ENCODE data around the gene LMF1. TPM values are rescaled to one million over a fixed set of nuclear protein-coding genes. Genes with fewer than 3 reads are reported as not detected.

The LMF1 gene
- total RNA-seq, 4 donors from 2014 or later: 23.2 to 97.8 (median 89.1) TPM

DNA sequence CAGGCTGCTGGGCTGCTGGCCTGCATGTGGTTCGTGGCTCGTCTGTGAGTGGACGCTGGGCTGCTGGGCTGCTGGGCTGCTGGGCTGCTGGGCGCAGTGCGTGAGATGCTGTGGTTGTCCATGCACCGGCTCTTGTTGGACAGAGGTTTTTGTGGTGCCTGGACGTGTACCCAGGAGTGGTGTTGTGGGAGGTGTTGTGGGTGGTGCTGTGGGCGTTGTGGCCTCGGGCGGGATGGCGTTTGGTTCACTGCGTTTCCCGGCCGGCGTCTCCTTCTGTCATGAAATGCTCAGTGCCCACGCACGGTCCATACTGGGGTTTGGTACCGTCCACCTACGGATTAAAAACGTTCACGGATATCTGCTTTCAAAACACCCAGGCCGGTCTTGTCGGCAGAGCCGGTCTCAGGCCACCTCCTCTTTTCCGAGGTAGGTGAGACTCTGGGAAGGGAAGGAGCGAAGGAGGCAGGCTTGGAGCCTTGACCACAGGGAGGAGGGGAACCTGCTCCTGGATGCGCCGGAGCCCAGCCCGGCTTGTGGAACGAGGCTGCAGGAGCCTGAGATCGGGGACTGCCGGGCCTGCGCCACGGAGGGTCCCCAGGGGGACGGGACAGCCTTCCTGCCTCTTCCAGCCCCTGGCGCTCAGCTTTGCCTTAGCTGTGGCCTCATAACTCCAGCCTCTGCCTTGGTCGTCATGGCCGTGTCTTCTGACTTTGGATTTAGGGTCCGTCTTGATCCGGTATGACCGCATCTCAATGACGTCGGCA, 140.5 kb downstream of the LMF1 start:
- intact Hi-C loops (cut with DNase I): no loop called here
- H3K4me3 ChIP-seq (replicated peaks in 1 of 3): no peak overlapping the region
- no peak for DNase-seq
- no peaks in the 10 kb centered on the region for H3K9me3 ChIP-seq
- WGBS, 2 donors: 85 to 87% methylated on average over 37 to 38 of the region's 43 CpGs
- TF ChIP-seq POLR2A (IDR thresholded peaks at IDR 0.05): no peak
- TF ChIP-seq, protein P1, sequence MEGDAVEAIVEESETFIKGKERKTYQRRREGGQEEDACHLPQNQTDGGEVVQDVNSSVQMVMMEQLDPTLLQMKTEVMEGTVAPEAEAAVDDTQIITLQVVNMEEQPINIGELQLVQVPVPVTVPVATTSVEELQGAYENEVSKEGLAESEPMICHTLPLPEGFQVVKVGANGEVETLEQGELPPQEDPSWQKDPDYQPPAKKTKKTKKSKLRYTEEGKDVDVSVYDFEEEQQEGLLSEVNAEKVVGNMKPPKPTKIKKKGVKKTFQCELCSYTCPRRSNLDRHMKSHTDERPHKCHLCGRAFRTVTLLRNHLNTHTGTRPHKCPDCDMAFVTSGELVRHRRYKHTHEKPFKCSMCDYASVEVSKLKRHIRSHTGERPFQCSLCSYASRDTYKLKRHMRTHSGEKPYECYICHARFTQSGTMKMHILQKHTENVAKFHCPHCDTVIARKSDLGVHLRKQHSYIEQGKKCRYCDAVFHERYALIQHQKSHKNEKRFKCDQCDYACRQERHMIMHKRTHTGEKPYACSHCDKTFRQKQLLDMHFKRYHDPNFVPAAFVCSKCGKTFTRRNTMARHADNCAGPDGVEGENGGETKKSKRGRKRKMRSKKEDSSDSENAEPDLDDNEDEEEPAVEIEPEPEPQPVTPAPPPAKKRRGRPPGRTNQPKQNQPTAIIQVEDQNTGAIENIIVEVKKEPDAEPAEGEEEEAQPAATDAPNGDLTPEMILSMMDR (IDR thresholded peaks at IDR 0.05): no peak
- no peaks in the 10 kb centered on the region for H3K27me3 ChIP-seq
- H3K27ac ChIP-seq: no peak overlapping the region
- H3K4me1 ChIP-seq: no peaks in the 10 kb centered on the region
- no peaks in the 10 kb centered on the region for H3K36me3 ChIP-seq

DNA sequence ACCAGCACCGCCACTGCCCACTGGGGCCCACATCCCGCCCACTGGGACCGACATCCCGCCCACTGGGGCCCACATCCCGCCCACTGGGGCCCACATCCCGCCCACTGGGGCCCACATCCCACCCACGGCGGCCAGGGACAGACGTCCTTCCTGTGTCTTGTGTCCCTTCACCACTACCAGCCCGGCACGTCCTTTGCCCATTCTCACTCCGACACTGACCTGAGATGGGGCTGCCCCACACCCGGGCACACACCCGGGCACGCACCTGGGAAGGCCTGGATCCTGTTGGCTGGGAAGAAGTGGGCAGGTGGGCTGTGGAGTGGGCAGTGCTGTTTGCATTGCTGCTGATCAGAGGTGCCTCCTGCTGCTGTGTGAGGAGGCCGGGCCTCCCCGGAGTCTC, 141.9 kb downstream of the LMF1 start:
- Histone ChIP-seq H3K27me3 (no peaks in the 10 kb centered on the region), H3K36me3 (no peaks in the 10 kb centered on the region), H3K4me1 (no peaks in the 10 kb centered on the region), H3K4me3 (replicated peaks in 1 of 3) (no peak overlapping the region), H3K27ac (no peak overlapping the region), H3K9me3 (no peaks in the 10 kb centered on the region)
- intact Hi-C loops (cut with DNase I): no loop called here
- no peak for DNase-seq
- 80 to 85% methylated on average over 11 to 17 of the region's 17 CpGs for WGBS, 2 donors
- TF ChIP-seq, protein P1 (IDR thresholded peaks at IDR 0.05): no peak

- Histone ChIP-seq H3K4me1 (no peaks in the 10 kb centered on the region), H3K27me3 (no peaks in the 10 kb centered on the region)
- intact Hi-C loops (cut with DNase I): no loop called here
Measured at GRCh38 chr16:827513-827912, 143.3 kb downstream of the LMF1 start.

GRCh38 chr16:825341-826061, 145.3 kb downstream of the LMF1 start:
- Histone ChIP-seq H3K27ac (no peak overlapping the region), H3K4me1 (no peaks in the 10 kb centered on the region), H3K9me3 (no peaks in the 10 kb centered on the region), H3K4me3 (replicated peaks in 1 of 3) (no peak overlapping the region), H3K36me3 (no peaks in the 10 kb centered on the region), H3K27me3 (no peaks in the 10 kb centered on the region)
- WGBS, 2 donors: 53 to 54% methylated on average over 25 to 26 of the region's 36 CpGs
- DNase-seq: no peak
- TF ChIP-seq POLR2A (IDR thresholded peaks at IDR 0.05): no peak
- intact Hi-C loops (cut with DNase I): no loop called here

More at GRCh38 chr16:827513-827912, 143.3 kb downstream of the LMF1 start:
- no peaks in the 10 kb centered on the region for H3K36me3 ChIP-seq
- TF ChIP-seq, protein P1 (IDR thresholded peaks at IDR 0.05): no peak
- no peak for TF ChIP-seq POLR2A (IDR thresholded peaks at IDR 0.05)
- DNase-seq: no peak
- H3K9me3 ChIP-seq: no peaks in the 10 kb centered on the region
- 85 to 88% methylated on average over 21 to 24 of the region's 24 CpGs for WGBS, 2 donors
- H3K4me3 ChIP-seq (replicated peaks in 1 of 3): no peak overlapping the region
- no peak overlapping the region for H3K27ac ChIP-seq

- Histone ChIP-seq H3K27ac (no peak overlapping the region), H3K4me1 (no peaks in the 10 kb centered on the region), H3K4me3 (replicated peaks in 1 of 3) (no peak overlapping the region), H3K9me3 (no peaks in the 10 kb centered on the region), H3K27me3 (no peaks in the 10 kb centered on the region), H3K36me3 (no peaks in the 10 kb centered on the region)
- intact Hi-C loops (cut with DNase I): no loop called here
- no peak for DNase-seq
- 88% methylated on average over 23 of the region's 25 CpGs; no CpG with 5 or more reads in 1 of the 2 donors for WGBS, 2 donors
- TF ChIP-seq, protein P1 (IDR thresholded peaks at IDR 0.05): no peak
- TF ChIP-seq POLR2A (IDR thresholded peaks at IDR 0.05): no peak
Measured at GRCh38 chr16:824601-825000, 146.2 kb downstream of the LMF1 start.
